IPS DF 6.9 (cell line): ENCODE data around the gene PSORS1C1.

Experiments
- DNase-seq: peaks from one replicate; pipeline ENCODE4 v3.0.0-alpha.2; 2013; ENCODE audit warnings: low read depth, low spot score
- H3K27ac ChIP-seq: one replicate; pipeline ENCODE4 v1.5.1; 2013; ENCODE audit warnings: low read length, control low read depth
- H3K27me3 ChIP-seq: 2 replicates; pipeline ENCODE4 v1.6.1; 2013; ENCODE audit warnings: mild to moderate bottlenecking, low read length; ENCODE audit not compliant: control insufficient read depth, insufficient read depth
- H3K36me3 ChIP-seq: 2 replicates; pipeline ENCODE4 v1.6.1; 2013; ENCODE audit warnings: low read length; ENCODE audit not compliant: control insufficient read depth, insufficient read depth
- H3K4me1 ChIP-seq: 2 replicates; pipeline ENCODE4 v1.6.1; 2013; ENCODE audit warnings: low read length; ENCODE audit not compliant: control insufficient read depth, insufficient read depth
- H3K4me3 ChIP-seq: 2 replicates; pipeline ENCODE4 v1.5.1; 2013; ENCODE audit warnings: mild to moderate bottlenecking, low read length
- H3K9me3 ChIP-seq: 2 replicates; pipeline ENCODE4 v1.6.1; 2013; ENCODE audit warnings: low read length, inconsistent platforms; ENCODE audit not compliant: control insufficient read depth, insufficient read depth
- WGBS: extraction: QIAGEN DNeasy Blood & Tissue Kit; methylation state at CpG from one replicate; pipeline ENCODE4 v1.1.7; 2013; ENCODE audit warnings: mixed read lengths, missing lambda C conversion rate; ENCODE audit not compliant: insufficient read length, insufficient coverage; 5-methylcytosine and 5-hydroxymethylcytosine counted together

Gene PSORS1C1

GRCh38 chr6:31081872-31082271, 32.7 kb upstream of the PSORS1C1 start:
- Histone ChIP-seq H3K27me3 (no peaks in the 10 kb centered on the region), H3K36me3 (no peaks in the 10 kb centered on the region), H3K4me1 (peaks cover 2% of the 10 kb centered on the region; the same call in 1 of the 2 replicates), H3K9me3 (no peaks in the 10 kb centered on the region), H3K27ac (no peak overlapping the region), H3K4me3 (no peak overlapping the region)
- DNase-seq = no peak
- no CpG with 5 or more reads among the region's 6 CpGs for WGBS

GRCh38 chr6:31083742-31084354, 30.8 kb upstream of the PSORS1C1 start:
- H3K27ac ChIP-seq = no peak overlapping the region
- peaks cover 2% of the 10 kb centered on the region; the same call in 1 of the 2 replicates for H3K4me1 ChIP-seq
- no peak overlapping the region for H3K4me3 ChIP-seq
- no peaks in the 10 kb centered on the region for H3K27me3 ChIP-seq
- no CpG with 5 or more reads among the region's 8 CpGs for WGBS
- no peaks in the 10 kb centered on the region for H3K36me3 ChIP-seq
- H3K9me3 ChIP-seq = no peaks in the 10 kb centered on the region
- peak; percentile 60 for DNase-seq

- Histone ChIP-seq H3K36me3 (no peaks in the 10 kb centered on the region), H3K4me1 (no peaks in the 10 kb centered on the region), H3K9me3 (no peaks in the 10 kb centered on the region), H3K27ac (no peak overlapping the region), H3K4me3 (no peak overlapping the region), H3K27me3 (no peaks in the 10 kb centered on the region)
- DNase-seq = no peak
- WGBS = no CpG with 5 or more reads among the region's 7 CpGs
Measured at GRCh38 chr6:31086788-31087440, 27.7 kb upstream of the PSORS1C1 start.

GRCh38 chr6:31087494-31088089, 27.0 kb upstream of the PSORS1C1 start:
- Histone ChIP-seq H3K4me3 (no peak overlapping the region), H3K4me1 (no peaks in the 10 kb centered on the region), H3K36me3 (no peaks in the 10 kb centered on the region), H3K9me3 (no peaks in the 10 kb centered on the region), H3K27ac (no peak overlapping the region), H3K27me3 (no peaks in the 10 kb centered on the region)
- no CpG with 5 or more reads among the region's 14 CpGs for WGBS
- no peak for DNase-seq

GRCh38 chr6:31090275-31090972, 24.2 kb upstream of the PSORS1C1 start:
- WGBS = no CpG with 5 or more reads among the region's 3 CpGs
- H3K36me3 ChIP-seq = no peaks in the 10 kb centered on the region
- H3K4me1 ChIP-seq = peaks cover 2% of the 10 kb centered on the region; the same call in 1 of the 2 replicates
- no peak for DNase-seq
- H3K4me3 ChIP-seq = no peak overlapping the region
- no peak overlapping the region for H3K27ac ChIP-seq
- no peaks in the 10 kb centered on the region for H3K27me3 ChIP-seq
- no peaks in the 10 kb centered on the region for H3K9me3 ChIP-seq

GRCh38 chr6:31090973-31091364, 23.6 kb upstream of the PSORS1C1 start:
- no CpG with 5 or more reads among the region's 6 CpGs for WGBS

GRCh38 chr6:31091680-31092079, 22.9 kb upstream of the PSORS1C1 start:
- Histone ChIP-seq H3K36me3 (no peaks in the 10 kb centered on the region), H3K9me3 (no peaks in the 10 kb centered on the region), H3K27ac (no peak overlapping the region), H3K4me3 (no peak overlapping the region), H3K27me3 (no peaks in the 10 kb centered on the region), H3K4me1 (peaks cover 2% of the 10 kb centered on the region; the same call in 1 of the 2 replicates)
- DNase-seq = no peak
- WGBS = no CpG with 5 or more reads among the region's 3 CpGs

More at GRCh38 chr6:31090973-31091364, 23.6 kb upstream of the PSORS1C1 start:
- H3K27ac ChIP-seq = no peak overlapping the region
- H3K4me1 ChIP-seq = peaks cover 2% of the 10 kb centered on the region; the same call in 1 of the 2 replicates
- H3K4me3 ChIP-seq = no peak overlapping the region
- H3K36me3 ChIP-seq = no peaks in the 10 kb centered on the region
- H3K9me3 ChIP-seq = no peaks in the 10 kb centered on the region
- DNase-seq = no peak
- H3K27me3 ChIP-seq = no peaks in the 10 kb centered on the region

GRCh38 chr6:31092238-31092637, 22.4 kb upstream of the PSORS1C1 start:
- no peaks in the 10 kb centered on the region for H3K36me3 ChIP-seq
- no peaks in the 10 kb centered on the region for H3K9me3 ChIP-seq
- no peak overlapping the region for H3K4me3 ChIP-seq
- H3K27ac ChIP-seq = no peak overlapping the region
- DNase-seq = no peak
- H3K27me3 ChIP-seq = no peaks in the 10 kb centered on the region
- H3K4me1 ChIP-seq = peaks cover 2% of the 10 kb centered on the region; the same call in 1 of the 2 replicates
- no CpG with 5 or more reads among the region's 2 CpGs for WGBS

- WGBS = no CpG with 5 or more reads among the region's 12 CpGs
- no peak for DNase-seq
- Histone ChIP-seq H3K36me3 (no peaks in the 10 kb centered on the region), H3K27ac (no peak overlapping the region), H3K27me3 (no peaks in the 10 kb centered on the region), H3K4me3 (no peak overlapping the region), H3K4me1 (peaks cover 2% of the 10 kb centered on the region; the same call in 1 of the 2 replicates), H3K9me3 (no peaks in the 10 kb centered on the region)
Measured at GRCh38 chr6:31092769-31093505, 21.7 kb upstream of the PSORS1C1 start.

GRCh38 chr6:31094389-31094881, 20.2 kb upstream of the PSORS1C1 start:
- no peak overlapping the region for H3K4me3 ChIP-seq
- WGBS = no CpG with 5 or more reads among the region's 3 CpGs
- H3K9me3 ChIP-seq = no peaks in the 10 kb centered on the region
- H3K27ac ChIP-seq = no peak overlapping the region
- H3K27me3 ChIP-seq = no peaks in the 10 kb centered on the region
- no peaks in the 10 kb centered on the region for H3K36me3 ChIP-seq
- DNase-seq = no peak
- H3K4me1 ChIP-seq = peaks cover 2% of the 10 kb centered on the region; the same call in 1 of the 2 replicates
